Glutamatergic neuron (in vitro differentiated cells): ENCODE results near the gene RAB11FIP2. TPM values are rescaled to one million over a fixed set of nuclear protein-coding genes. Genes with fewer than 3 reads are reported as not detected.

Experiments
- DNase-seq: peaks from one replicate; pipeline ENCODE4 v3.0.0; 2022
- H3K27ac Mint-ChIP-seq: one replicate; pipeline ENCODE4 v1.8.0; 2020; ENCODE audit warnings: mild to moderate bottlenecking, mixed read lengths, inconsistent platforms; ENCODE audit not compliant: unreplicated experiment
- H3K27me3 Mint-ChIP-seq: one replicate; pipeline ENCODE4 v1.8.0; 2020; ENCODE audit warnings: mild to moderate bottlenecking, moderate library complexity, mixed read lengths, inconsistent platforms; ENCODE audit not compliant: unreplicated experiment
- H3K36me3 Mint-ChIP-seq: one replicate; pipeline ENCODE4 v1.8.0; 2020; ENCODE audit warnings: mild to moderate bottlenecking, mixed read lengths, inconsistent platforms; ENCODE audit not compliant: unreplicated experiment
- H3K4me1 Mint-ChIP-seq: one replicate; pipeline ENCODE4 v1.8.0; 2020; ENCODE audit warnings: mild to moderate bottlenecking, low read depth, mixed read lengths, inconsistent platforms; ENCODE audit not compliant: unreplicated experiment
- H3K4me3 Mint-ChIP-seq: one replicate; pipeline ENCODE4 v1.8.0; 2020; ENCODE audit warnings: mild to moderate bottlenecking, mixed read lengths, inconsistent platforms; ENCODE audit not compliant: unreplicated experiment
- H3K9me3 Mint-ChIP-seq: one replicate; pipeline ENCODE4 v1.8.0; 2020; ENCODE audit warnings: mild to moderate bottlenecking, moderate library complexity, mixed read lengths, inconsistent platforms; ENCODE audit not compliant: unreplicated experiment
- CTCF ChIP-seq: fragments of 200-600 bp; sonication (generic); IDR thresholded peaks from one replicate; pipeline ENCODE4 v1.5.0; 2021; ENCODE audit not compliant: partially characterized antibody, unreplicated experiment
- total RNA-seq: library from RNA; stranded (reverse); fragmentation: NEBNext Ultra II Directional; extraction: Animal tissue kit (Norgen Biotek cat#: 25700); gene quantifications from one replicate; pipeline ENCODE4 v1.2.1, GENCODE V29; 2021; ENCODE audit not compliant: unreplicated experiment

The RAB11FIP2 gene
- total RNA-seq, 1 donor from 2014 or later = 21.8 TPM

- H3K4me3 Mint-ChIP-seq = no peak overlapping the region
- no peaks in the 10 kb centered on the region for H3K36me3 Mint-ChIP-seq
- peaks cover 7% of the 10 kb centered on the region for H3K4me1 Mint-ChIP-seq
- no peaks in the 10 kb centered on the region for H3K27me3 Mint-ChIP-seq
- H3K27ac Mint-ChIP-seq = no peak overlapping the region
- TF ChIP-seq CTCF = no peak
- DNase-seq = no peak
- no peaks in the 10 kb centered on the region for H3K9me3 Mint-ChIP-seq
Observed at GRCh38 chr10:118034791-118035261, 11.9 kb downstream of the RAB11FIP2 start.

- Mint-ChIP-seq H3K27me3 (no peaks in the 10 kb centered on the region), H3K4me1 (peaks cover 7% of the 10 kb centered on the region), H3K4me3 (no peak overlapping the region), H3K9me3 (no peaks in the 10 kb centered on the region), H3K27ac (no peak overlapping the region), H3K36me3 (no peaks in the 10 kb centered on the region)
- DNase-seq = no peak
- TF ChIP-seq CTCF = no peak
Observed at GRCh38 chr10:118033905-118034304, 12.8 kb downstream of the RAB11FIP2 start.

- H3K36me3 Mint-ChIP-seq = no peaks in the 10 kb centered on the region
- DNase-seq = no peak
- no peaks in the 10 kb centered on the region for H3K9me3 Mint-ChIP-seq
- peaks cover 7% of the 10 kb centered on the region for H3K4me1 Mint-ChIP-seq
- H3K4me3 Mint-ChIP-seq = no peak overlapping the region
- no peak for TF ChIP-seq CTCF
- H3K27me3 Mint-ChIP-seq = no peaks in the 10 kb centered on the region
- H3K27ac Mint-ChIP-seq = no peak overlapping the region
Observed at GRCh38 chr10:118032564-118032963, 14.2 kb downstream of the RAB11FIP2 start.

GRCh38 chr10:118031351-118032075 is 15.2 kb downstream of the RAB11FIP2 start:
- H3K4me3 Mint-ChIP-seq = no peak overlapping the region
- H3K9me3 Mint-ChIP-seq = no peaks in the 10 kb centered on the region
- H3K27ac Mint-ChIP-seq = no peak overlapping the region
- H3K27me3 Mint-ChIP-seq = no peaks in the 10 kb centered on the region
- H3K4me1 Mint-ChIP-seq = peaks cover 7% of the 10 kb centered on the region
- DNase-seq = no peak
- no peak for TF ChIP-seq CTCF
- H3K36me3 Mint-ChIP-seq = no peaks in the 10 kb centered on the region

GRCh38 chr10:118028619-118029018 is 18.1 kb downstream of the RAB11FIP2 start:
- Mint-ChIP-seq H3K4me3 (no peak overlapping the region), H3K9me3 (no peaks in the 10 kb centered on the region), H3K36me3 (no peaks in the 10 kb centered on the region), H3K27me3 (no peaks in the 10 kb centered on the region), H3K27ac (no peak overlapping the region), H3K4me1 (peaks cover 7% of the 10 kb centered on the region)
- DNase-seq = no peak
- no peak for TF ChIP-seq CTCF
